ENCODE results near the gene MUC5AC. TPM values are rescaled to one million over a fixed set of nuclear protein-coding genes. Genes with fewer than 3 reads are reported as not detected.
"Not testable (repeated sequence)": the region's sequence is repeated elsewhere in the genome, so short reads cannot be mapped to it uniquely, and the experiment has no call there.

Gene MUC5AC
- total RNA-seq, 1 experiment from 2014 or later = not detected

DNA sequence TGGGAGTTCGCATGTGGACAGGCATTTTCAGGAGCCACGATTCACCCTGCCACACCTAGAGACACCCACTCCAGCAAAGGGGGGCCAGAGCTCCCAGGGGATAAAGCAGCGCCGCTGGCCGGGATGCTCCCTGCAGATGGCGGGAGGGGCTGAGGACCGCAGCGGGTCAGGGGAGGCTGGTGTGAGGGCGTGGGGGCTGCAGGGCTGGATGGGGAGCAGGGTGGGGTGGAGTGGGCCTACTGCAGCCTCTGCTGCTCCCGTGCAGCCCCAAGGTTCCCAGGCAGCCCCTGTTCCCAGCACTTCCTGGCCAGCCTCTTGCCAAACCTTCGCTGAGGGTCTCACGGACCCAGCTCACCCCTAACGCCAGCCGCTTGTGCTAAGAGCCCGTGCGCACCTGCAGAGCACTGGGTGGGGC lies 78.2 kb downstream of the MUC5AC start:
- DNase-seq (ENCODE audit: low spot score) = no peak

DNA sequence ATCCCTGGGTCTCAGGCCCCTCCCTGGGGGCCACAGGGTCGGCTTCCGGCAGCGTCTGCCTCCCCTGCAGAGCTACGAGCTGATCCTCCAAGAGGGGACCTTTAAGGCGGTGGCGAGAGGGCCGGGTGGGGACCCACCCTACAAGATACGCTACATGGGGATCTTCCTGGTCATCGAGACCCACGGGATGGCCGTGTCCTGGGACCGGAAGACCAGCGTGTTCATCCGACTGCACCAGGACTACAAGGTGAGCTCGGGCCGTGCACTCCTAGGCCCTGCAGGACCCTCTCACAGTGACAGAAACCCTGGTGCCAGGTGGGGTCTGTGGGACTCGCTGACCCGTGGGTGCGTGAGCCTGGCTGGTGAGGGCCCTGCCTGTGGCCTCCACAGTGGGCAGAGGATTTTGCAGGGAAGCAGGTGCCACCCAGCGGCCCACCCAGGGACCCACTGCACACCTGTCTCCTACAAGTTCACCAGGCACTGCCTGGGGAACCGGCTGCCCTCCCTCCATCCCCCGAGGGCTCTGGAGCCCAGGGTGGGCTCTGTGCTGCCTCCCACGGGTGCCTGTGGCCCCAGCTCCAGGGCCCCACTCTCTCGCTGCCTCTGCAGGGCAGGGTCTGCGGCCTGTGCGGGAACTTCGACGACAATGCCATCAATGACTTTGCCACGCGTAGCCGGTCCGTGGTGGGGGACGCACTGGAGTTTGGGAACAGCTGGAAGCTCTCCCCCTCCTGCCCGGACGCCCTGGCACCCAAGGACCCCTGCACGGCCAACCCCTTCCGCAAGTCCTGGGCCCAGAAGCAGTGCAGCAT lies 78.8 kb downstream of the MUC5AC start:
- DNase-seq (ENCODE audit: low spot score) = no peak

DNA sequence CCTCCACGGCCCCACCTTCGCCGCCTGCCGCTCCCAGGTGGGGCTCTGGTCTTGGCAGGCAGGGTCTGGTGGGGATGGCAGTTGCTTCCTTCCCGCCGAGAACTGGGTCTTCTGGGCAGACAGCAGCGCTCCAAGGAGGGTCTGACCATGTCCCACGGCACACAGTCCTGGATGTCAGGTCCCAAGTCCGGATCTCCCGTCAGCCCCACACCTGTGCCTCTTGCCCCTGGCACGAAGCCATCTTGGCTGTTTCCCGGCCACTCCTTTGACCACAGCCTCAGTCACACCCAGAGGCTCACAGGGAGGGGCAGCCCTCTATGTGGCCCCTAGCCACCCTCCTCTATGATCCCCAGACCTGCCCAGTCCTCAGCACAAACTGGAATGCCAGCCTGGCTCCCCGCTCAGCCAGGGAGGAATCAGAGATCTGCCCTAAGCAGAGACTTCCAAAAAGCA lies 79.4 kb downstream of the MUC5AC start:
- no peak for DNase-seq (ENCODE audit: low spot score)

DNA sequence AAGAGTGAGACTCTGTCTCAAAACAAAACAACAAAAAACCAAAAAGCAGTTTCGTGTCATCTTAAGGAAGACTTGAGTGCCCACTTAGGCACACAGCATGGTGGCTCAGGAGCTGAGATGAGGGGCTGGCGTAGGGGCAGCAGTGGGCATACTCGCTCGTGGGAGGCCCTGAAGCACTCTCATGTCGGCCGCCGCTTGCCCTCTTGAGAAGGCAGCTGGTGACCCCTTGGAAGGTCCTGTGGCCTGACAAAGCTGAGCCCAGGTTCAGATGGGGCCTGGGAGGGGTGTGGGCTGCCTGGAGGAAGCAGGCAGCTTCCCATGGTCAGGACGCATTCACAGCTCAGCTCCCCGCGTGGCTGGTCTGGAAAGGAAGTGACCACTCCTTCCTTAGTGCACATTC lies 80.1 kb downstream of the MUC5AC start:
- no peak for DNase-seq (ENCODE audit: low spot score)

DNA sequence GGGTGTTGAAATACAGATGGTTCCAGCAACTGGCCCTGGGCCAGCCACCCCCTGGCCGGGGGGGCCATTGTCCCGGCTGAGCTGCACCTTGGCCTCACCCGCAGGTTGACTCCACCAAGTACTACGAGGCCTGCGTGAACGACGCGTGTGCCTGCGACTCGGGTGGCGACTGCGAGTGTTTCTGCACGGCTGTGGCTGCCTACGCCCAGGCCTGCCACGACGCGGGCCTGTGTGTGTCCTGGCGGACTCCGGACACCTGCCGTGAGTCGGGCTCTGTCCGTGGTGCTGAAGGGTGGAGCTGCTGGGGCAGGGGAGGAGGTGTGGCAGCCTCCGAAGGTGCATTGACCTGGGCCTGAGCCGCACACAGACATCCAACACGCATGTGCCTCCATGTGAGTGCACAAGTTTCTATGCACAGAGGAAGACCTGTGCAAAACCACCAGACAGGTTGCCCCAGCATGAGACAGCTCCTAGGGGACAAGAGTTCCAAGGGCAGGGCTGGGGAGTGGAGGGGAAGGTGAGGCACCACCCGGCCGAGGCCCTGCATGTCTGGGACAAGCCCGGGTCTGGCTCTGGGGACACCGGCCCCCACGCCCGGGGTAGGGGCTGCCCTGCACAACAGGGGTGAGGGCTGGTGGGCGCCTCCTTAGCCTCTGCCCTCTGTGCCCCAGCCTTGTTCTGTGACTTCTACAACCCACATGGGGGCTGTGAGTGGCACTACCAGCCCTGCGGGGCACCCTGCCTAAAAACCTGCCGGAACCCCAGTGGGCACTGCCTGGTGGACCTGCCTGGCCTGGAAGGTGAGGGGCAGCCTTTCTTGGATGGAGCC lies 81.2 kb downstream of the MUC5AC start:
- no peak for DNase-seq (ENCODE audit: low spot score)

DNA sequence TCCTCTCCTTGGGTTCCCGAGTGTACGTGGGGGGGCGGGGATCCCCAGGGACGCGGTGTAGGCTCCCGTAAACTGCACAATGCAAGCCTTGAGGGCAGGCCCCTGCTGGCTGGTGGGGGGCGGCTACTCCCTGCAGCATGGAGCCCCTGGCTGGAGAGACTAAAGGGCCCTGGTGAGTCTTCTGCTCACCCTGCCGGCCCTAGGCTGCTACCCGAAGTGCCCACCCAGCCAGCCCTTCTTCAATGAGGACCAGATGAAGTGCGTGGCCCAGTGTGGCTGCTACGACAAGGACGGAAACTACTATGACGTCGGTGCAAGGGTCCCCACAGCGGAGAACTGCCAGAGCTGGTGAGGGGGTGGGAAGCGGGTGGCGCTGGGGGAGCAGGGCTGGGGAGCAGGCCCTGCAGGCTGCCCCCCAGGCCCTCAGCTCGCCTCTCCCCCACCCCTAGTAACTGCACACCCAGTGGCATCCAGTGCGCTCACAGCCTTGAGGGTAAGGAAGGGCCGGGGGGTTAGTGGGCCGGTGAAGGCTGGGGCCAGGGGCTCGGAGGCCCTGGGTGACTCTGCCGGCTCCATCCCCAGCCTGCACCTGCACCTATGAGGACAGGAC lies 81.9 kb downstream of the MUC5AC start:
- DNase-seq (ENCODE audit: low spot score) = no peak

DNA sequence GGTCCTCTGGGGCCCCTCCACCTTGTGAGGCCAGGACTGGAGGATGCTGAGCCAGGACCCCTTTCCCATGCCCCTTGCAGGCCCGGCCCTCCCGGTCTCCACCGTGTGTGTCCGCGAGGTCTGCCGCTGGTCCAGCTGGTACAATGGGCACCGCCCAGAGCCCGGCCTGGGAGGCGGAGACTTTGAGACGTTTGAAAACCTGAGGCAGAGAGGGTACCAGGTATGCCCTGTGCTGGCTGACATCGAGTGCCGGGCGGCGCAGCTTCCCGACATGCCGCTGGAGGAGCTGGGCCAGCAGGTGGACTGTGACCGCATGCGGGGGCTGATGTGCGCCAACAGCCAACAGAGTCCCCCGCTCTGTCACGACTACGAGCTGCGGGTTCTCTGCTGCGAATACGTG lies 83.0 kb downstream of the MUC5AC start:
- no peak for DNase-seq (ENCODE audit: low spot score)

DNA sequence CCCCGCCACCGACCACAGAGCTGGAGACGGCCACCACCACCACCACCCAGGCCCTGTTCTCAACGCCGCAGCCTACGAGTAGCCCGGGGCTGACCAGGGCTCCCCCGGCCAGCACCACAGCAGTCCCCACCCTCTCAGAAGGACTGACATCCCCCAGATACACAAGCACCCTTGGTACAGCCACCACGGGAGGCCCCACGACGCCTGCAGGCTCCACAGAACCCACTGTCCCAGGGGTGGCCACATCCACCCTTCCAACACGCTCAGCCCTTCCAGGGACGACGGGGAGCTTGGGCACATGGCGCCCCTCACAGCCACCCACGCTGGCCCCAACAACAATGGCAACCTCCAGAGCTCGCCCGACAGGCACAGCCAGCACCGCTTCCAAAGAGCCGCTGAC lies 84.0 kb downstream of the MUC5AC start:
- no peak for DNase-seq (ENCODE audit: low spot score)

DNA sequence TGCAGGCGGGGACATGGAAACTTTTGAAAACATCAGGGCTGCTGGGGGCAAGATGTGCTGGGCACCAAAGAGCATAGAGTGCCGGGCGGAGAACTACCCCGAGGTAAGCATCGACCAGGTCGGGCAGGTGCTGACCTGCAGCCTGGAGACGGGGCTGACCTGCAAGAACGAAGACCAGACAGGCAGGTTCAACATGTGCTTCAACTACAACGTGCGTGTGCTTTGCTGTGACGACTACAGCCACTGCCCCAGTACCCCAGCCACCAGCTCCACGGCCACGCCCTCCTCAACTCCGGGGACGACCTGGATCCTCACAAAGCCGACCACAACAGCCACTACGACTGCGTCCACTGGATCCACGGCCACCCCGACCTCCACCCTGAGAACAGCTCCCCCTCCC lies 84.5 kb downstream of the MUC5AC start:
- DNase-seq (ENCODE audit: low spot score) = no peak

DNA sequence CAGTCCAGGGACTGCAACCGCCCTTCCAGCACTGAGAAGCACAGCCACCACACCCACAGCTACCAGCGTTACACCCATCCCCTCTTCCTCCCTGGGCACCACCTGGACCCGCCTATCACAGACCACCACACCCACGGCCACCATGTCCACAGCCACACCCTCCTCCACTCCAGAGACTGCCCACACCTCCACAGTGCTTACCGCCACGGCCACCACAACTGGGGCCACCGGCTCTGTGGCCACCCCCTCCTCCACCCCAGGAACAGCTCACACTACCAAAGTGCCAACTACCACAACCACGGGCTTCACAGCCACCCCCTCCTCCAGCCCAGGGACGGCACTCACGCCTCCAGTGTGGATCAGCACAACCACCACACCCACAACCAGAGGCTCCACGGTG lies 85.0 kb downstream of the MUC5AC start:
- DNase-seq (ENCODE audit: low spot score) = not testable (repeated sequence)

DNA sequence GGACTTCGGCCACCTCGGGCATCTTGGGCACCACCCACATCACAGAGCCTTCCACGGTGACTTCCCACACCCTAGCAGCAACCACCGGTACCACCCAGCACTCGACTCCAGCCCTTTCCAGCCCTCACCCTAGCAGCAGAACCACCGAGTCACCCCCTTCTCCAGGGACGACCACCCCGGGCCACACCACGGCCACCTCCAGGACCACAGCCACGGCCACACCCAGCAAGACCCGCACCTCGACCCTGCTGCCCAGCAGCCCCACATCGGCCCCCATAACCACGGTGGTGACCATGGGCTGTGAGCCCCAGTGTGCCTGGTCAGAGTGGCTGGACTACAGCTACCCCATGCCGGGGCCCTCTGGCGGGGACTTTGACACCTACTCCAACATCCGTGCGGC lies 85.8 kb downstream of the MUC5AC start:
- DNase-seq (ENCODE audit: low spot score) = not testable (repeated sequence)

DNA sequence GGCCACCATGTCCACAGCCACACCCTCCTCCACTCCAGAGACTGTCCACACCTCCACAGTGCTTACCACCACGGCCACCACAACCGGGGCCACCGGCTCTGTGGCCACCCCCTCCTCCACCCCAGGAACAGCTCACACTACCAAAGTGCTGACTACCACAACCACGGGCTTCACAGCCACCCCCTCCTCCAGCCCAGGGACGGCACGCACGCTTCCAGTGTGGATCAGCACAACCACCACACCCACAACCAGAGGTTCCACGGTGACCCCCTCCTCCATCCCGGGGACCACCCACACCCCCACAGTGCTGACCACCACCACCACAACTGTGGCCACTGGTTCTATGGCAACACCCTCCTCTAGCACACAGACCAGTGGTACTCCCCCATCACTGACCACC lies 86.8 kb downstream of the MUC5AC start:
- not testable (repeated sequence) for DNase-seq (ENCODE audit: low spot score)

DNA sequence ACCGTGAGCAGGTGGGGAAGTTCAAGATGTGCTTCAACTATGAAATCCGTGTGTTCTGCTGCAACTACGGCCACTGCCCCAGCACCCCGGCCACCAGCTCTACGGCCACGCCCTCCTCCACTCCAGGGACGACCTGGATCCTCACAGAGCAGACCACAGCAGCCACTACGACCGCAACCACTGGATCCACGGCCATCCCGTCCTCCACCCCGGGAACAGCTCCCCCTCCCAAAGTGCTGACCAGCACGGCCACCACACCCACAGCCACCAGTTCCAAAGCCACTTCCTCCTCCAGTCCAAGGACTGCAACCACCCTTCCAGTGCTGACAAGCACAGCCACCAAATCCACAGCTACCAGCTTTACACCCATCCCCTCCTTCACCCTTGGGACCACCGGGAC lies 88.0 kb downstream of the MUC5AC start:
- not testable (repeated sequence) for DNase-seq (ENCODE audit: low spot score)

DNA sequence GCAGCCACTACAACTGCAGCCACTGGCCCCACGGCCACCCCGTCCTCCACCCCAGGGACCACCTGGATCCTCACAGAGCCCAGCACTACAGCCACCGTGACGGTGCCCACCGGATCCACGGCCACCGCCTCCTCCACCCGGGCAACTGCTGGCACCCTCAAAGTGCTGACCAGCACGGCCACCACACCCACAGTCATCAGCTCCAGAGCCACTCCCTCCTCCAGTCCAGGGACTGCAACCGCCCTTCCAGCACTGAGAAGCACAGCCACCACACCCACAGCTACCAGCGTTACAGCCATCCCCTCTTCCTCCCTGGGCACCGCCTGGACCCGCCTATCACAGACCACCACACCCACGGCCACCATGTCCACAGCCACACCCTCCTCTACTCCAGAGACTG lies 88.5 kb downstream of the MUC5AC start:
- not testable (repeated sequence) for DNase-seq (ENCODE audit: low spot score)

DNA sequence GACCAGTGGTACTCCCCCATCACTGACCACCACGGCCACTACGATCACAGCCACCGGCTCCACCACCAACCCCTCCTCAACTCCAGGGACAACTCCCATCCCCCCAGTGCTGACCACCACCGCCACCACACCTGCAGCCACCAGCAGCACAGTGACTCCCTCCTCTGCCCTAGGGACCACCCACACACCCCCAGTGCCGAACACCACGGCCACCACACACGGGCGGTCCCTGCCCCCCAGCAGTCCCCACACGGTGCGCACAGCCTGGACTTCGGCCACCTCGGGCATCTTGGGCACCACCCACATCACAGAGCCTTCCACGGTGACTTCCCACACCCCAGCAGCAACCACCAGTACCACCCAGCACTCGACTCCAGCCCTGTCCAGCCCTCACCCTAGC lies 89.3 kb downstream of the MUC5AC start:
- not testable (repeated sequence) for DNase-seq (ENCODE audit: low spot score)

DNA sequence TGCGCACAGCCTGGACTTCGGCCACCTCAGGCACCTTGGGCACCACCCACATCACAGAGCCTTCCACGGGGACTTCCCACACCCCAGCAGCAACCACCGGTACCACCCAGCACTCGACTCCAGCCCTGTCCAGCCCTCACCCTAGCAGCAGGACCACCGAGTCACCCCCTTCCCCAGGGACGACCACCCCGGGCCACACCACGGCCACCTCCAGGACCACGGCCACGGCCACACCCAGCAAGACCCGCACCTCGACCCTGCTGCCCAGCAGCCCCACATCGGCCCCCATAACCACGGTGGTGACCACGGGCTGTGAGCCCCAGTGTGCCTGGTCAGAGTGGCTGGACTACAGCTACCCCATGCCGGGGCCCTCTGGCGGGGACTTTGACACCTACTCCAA lies 91.2 kb downstream of the MUC5AC start:
- not testable (repeated sequence) for DNase-seq (ENCODE audit: low spot score)

DNA sequence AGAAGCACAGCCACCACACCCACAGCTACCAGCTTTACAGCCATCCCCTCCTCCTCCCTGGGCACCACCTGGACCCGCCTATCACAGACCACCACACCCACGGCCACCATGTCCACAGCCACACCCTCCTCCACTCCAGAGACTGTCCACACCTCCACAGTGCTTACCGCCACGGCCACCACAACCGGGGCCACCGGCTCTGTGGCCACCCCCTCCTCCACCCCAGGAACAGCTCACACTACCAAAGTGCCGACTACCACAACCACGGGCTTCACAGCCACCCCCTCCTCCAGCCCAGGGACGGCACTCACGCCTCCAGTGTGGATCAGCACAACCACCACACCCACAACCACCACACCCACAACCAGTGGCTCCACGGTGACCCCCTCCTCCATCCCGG lies 92.7 kb downstream of the MUC5AC start:
- not testable (repeated sequence) for DNase-seq (ENCODE audit: low spot score)

Other genes starting within 250 kb of the MUC5AC start
- 54.5 and 66.7 TPM in 2 replicates for gene CHID1, start 247.1 kb upstream of the MUC5AC start, total RNA-seq (2014; rRNA removed; shearing (Covaris generic))
- gene AP2A2, start 232.1 kb upstream of the MUC5AC start, total RNA-seq (2014; rRNA removed; shearing (Covaris generic)) = 27.8 and 29.4 TPM in 2 replicates
- not detected in 2 replicates for gene MUC6, start 121.2 kb upstream of the MUC5AC start, total RNA-seq (2014; rRNA removed; shearing (Covaris generic))
- not detected in 2 replicates for gene MUC2, start 83.1 kb upstream of the MUC5AC start, total RNA-seq (2014; rRNA removed; shearing (Covaris generic))
- gene MUC5B, start 65.1 kb downstream of the MUC5AC start, total RNA-seq (2014; rRNA removed; shearing (Covaris generic)) = not detected in 2 replicates
- gene TOLLIP, start 151.7 kb downstream of the MUC5AC start, total RNA-seq (2014; rRNA removed; shearing (Covaris generic)) = 24.4 and 26.6 TPM in 2 replicates
- gene BRSK2, start 232.0 kb downstream of the MUC5AC start, total RNA-seq (2014; rRNA removed; shearing (Covaris generic)) = 8.6 and 13.0 TPM in 2 replicates

All from A172 (cell line).